Measurements from ENCODE around the gene ANKS6.

The ANKS6 gene

GRCh38 chr9:98772364-98773155 is 23.8 kb downstream of the ANKS6 start:
- no peak for DNase-seq (ENCODE audit: low read depth)
- TF ChIP-seq CTCF (IDR thresholded peaks at IDR 0.05; ENCODE audit: low read length, missing control alignments) = no peak
- H3K4me3 ChIP-seq (replicated peaks; ENCODE audit: low read depth, low read length) = no peak overlapping the region

DNA sequence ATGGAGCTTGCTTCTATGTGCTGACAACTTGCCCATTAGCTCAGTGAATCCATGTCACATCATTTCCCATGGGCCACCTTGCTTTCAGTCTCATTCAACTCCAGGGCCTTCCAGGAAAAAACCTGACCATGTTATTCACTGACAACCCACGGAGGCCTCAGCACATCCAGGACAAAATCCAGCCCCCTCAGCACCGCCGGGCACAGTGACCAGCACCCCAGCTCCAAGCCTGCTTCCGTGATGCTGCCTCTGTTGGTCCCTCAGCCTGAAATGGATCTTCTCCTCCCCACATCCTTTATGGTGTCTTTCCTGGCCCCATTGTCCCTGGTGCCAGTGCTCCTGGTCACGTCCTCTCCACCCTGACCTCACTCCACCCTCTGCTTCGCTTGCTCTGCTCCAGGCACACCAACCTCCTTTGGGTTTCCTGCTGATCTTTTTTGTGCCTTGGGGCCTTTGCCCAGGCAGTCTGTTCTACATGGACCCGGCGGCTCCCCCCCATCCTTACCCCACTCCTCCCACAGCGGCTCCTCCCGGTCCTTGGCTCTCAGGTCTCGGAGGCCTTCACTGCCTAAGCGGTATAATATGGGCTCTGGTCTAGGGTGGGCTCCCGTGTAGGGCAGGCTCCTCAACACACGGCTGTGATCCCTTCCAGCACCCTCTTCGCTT is 25.0 kb downstream of the ANKS6 start:
- no peak for TF ChIP-seq CTCF (IDR thresholded peaks at IDR 0.05; ENCODE audit: low read length, missing control alignments)
- DNase-seq (ENCODE audit: low read depth) = no peak
- H3K4me3 ChIP-seq (replicated peaks; ENCODE audit: low read depth, low read length) = no peak overlapping the region

DNA sequence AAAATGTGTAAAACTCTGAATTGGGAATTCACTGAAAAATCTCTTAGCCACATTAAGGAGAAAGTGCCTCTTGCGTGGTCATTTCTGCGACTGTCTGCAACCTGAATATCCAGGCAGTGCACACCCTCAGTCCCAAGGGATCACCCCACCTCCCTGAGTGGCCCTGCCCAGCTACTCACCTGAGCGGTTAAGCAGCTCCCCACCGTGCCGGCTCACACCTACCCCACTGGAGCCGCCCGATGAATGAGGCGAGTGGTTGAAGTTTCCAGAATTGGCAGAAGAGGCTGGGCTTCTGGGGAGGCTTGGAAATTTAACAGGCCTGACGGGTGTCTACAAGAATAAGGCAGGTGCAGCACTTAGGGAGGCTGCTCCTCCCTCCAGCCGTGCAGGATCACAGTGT is 25.6 kb downstream of the ANKS6 start:
- H3K4me3 ChIP-seq (replicated peaks; ENCODE audit: low read depth, low read length) = no peak overlapping the region
- TF ChIP-seq CTCF (IDR thresholded peaks at IDR 0.05; ENCODE audit: low read length, missing control alignments) = no peak
- no peak for DNase-seq (ENCODE audit: low read depth)

DNA sequence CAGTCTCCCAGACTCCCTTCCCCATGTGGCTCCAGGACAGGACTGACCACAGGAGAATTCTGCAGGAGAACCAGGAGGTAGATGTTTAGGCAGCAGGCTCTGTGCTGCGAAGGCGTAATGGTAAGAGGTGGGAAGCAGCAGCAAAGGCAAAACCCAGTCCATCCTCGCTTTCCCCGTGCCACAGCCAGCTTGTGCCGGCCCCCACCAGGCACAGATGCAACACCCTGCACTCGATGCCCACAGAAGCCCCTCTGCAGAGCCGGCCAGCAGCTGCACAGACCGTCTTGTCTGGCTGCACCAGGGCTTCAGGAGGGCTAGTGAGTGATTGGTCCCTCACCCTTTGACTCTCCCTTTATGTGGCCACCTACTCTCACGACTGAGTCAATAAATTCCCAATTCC is 28.0 kb downstream of the ANKS6 start:
- H3K4me3 ChIP-seq (replicated peaks; ENCODE audit: low read depth, low read length) = no peak overlapping the region
- DNase-seq (ENCODE audit: low read depth) = no peak
- TF ChIP-seq CTCF (IDR thresholded peaks at IDR 0.05; ENCODE audit: low read length, missing control alignments) = no peak

- DNase-seq (ENCODE audit: low read depth) = no peak
- no peak for TF ChIP-seq CTCF (IDR thresholded peaks at IDR 0.05; ENCODE audit: low read length, missing control alignments)
- no peak overlapping the region for H3K4me3 ChIP-seq (replicated peaks; ENCODE audit: low read depth, low read length)
These were observed 28.4 kb downstream of the ANKS6 start for GRCh38 chr9:98767915-98768314.

DNA sequence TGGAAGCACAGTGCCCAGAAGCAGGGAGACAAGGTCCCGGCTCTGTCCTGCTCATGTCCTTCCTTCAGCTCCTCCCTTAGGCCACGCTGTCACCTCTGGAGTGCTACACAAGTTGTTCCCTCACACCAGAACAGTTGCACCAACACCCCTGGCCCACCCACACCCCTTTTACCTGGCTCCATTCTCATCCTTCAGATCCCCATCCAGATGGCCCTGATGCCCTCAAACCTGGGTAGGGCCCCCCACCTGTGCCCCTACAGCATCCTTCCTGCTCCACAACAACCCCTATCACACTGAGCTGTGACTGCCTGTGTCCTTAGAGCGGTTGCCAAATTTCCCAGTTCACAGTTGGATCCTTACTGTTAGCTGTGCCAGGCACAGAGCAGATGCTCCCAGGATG is 29.2 kb downstream of the ANKS6 start:
- no peak for DNase-seq (ENCODE audit: low read depth)
- H3K4me3 ChIP-seq (replicated peaks; ENCODE audit: low read depth, low read length) = no peak overlapping the region

More for the DNA sequence above, 29.2 kb downstream of the ANKS6 start:
- no peak for TF ChIP-seq CTCF (IDR thresholded peaks at IDR 0.05; ENCODE audit: low read length, missing control alignments)

Data from fibroblast of pulmonary artery (primary cell).